GM19025 (cell line): ENCODE measurements around the gene USP7.
A peak's percentile ranks its signal among the peaks of the same experiment; 100 is the strongest.
"Not testable (repeated sequence)": the region's sequence is repeated elsewhere in the genome, so short reads cannot be mapped to it uniquely, and the experiment has no call there.

ENCODE experiments used
- ATAC-seq: cut with Tn5 transposase; IDR thresholded peaks from one replicate; pipeline ENCODE4 v1.9.1; 2021; ENCODE audit warnings: mild to moderate bottlenecking, low read depth, moderate library complexity; ENCODE audit not compliant: unreplicated experiment

The USP7 gene

GRCh38 chr16:8975039-8975438, 11.3 kb upstream of the USP7 start:
- ATAC-seq, result no peak

GRCh38 chr16:8972843-8973586, 9.3 kb upstream of the USP7 start:
- ATAC-seq, result no peak

GRCh38 chr16:8971416-8971815, 7.7 kb upstream of the USP7 start:
- ATAC-seq, result no peak

GRCh38 chr16:8969202-8969897, 5.6 kb upstream of the USP7 start:
- ATAC-seq, result not testable (repeated sequence)

- not testable (repeated sequence) for ATAC-seq
Observed at GRCh38 chr16:8968054-8968453, 4.3 kb upstream of the USP7 start.

- ATAC-seq, result no peak
Observed at GRCh38 chr16:8967132-8967821, 3.6 kb upstream of the USP7 start.

GRCh38 chr16:8966817-8967131, 3.1 kb upstream of the USP7 start:
- no peak for ATAC-seq

GRCh38 chr16:8964462-8964861, 756 bp upstream of the USP7 start:
- no peak for ATAC-seq

GRCh38 chr16:8963010-8963820, 491 bp downstream of the USP7 start:
- peak; percentile 5 for ATAC-seq

GRCh38 chr16:8962393-8963009, 1.2 kb downstream of the USP7 start:
- no peak for ATAC-seq

- no peak for ATAC-seq
Observed at GRCh38 chr16:8961811-8962390, 1.8 kb downstream of the USP7 start.

- ATAC-seq, result no peak
Observed at GRCh38 chr16:8960788-8961109, 3.0 kb downstream of the USP7 start.

GRCh38 chr16:8959921-8960787, 3.6 kb downstream of the USP7 start:
- ATAC-seq, result no peak

- no peak for ATAC-seq
Observed at GRCh38 chr16:8958344-8959167, 5.2 kb downstream of the USP7 start.

GRCh38 chr16:8957509-8958157, 6.1 kb downstream of the USP7 start:
- no peak for ATAC-seq

- ATAC-seq, result no peak
Observed at GRCh38 chr16:8957063-8957397, 6.7 kb downstream of the USP7 start.

GRCh38 chr16:8956265-8957062, 7.2 kb downstream of the USP7 start:
- ATAC-seq, result no peak
